PC-3 (cell line): ENCODE measurements around the gene CEP170B. TPM values are rescaled to one million over a fixed set of nuclear protein-coding genes. Genes with fewer than 3 reads are reported as not detected.

Experiments used
- ATAC-seq: fragments of 200-7000 bp; cut with Tn5 transposase; 2 replicates; pipeline ENCODE4 v1.9.1; 2020; ENCODE audit warnings: mild to moderate bottlenecking, moderate library complexity
- BruUV-seq: library from RNA; stranded (reverse); fragments of 400-500 nt; replicated peaks from 2 replicates; lab custom pipeline; 2021; lab: Mats Ljungman, UMichigan
- CTCF ChIA-PET: fragments of 300-600 bp; sonication (Branson Sonifier 250); formaldehyde crosslinking; loops from one replicate; lab custom pipeline; 2022; ENCODE audit warnings: antibody characterized with exemption; lab: Charles Lee
- POLR2A ChIA-PET: fragments of 300-600 bp; sonication (Branson Sonifier 250); formaldehyde crosslinking; loops from one replicate; lab custom pipeline; 2022; ENCODE audit warnings: antibody characterized with exemption; ENCODE audit not compliant: unreplicated experiment; lab: Charles Lee
- DNase-seq: peaks from one replicate; pipeline ENCODE4 v3.0.0-alpha.2; 2015
- H2AFZ ChIP-seq: fragments of 300-600 bp; sonication (generic); 2 replicates; pipeline ENCODE4 v1.6.0; 2016; ENCODE audit warnings: antibody characterized with exemption, low read length
- H3F3A ChIP-seq: fragments of 300-600 bp; sonication (generic); one replicate; pipeline ENCODE4 v1.6.0; 2017; ENCODE audit warnings: antibody characterized with exemption, low read length, control low read depth, mild to moderate bottlenecking; ENCODE audit not compliant: unreplicated experiment
- H3K27ac ChIP-seq: fragments of 300-600 bp; sonication (generic); 2 replicates; pipeline ENCODE4 v1.5.1; 2016; ENCODE audit warnings: mild to moderate bottlenecking, low read length
- H3K27me3 ChIP-seq: fragments of 300-600 bp; sonication (generic); 2 replicates; pipeline ENCODE4 v1.6.1; 2016; ENCODE audit warnings: low read length, mixed read lengths
- H3K36me3 ChIP-seq: fragments of 300-600 bp; sonication (generic); 2 replicates; pipeline ENCODE4 v1.6.1; 2016; ENCODE audit warnings: low read depth, mixed run types, low read length, mixed read lengths
- H3K4me1 ChIP-seq: fragments of 300-600 bp; sonication (generic); 2 replicates; pipeline ENCODE4 v1.5.1; 2016; ENCODE audit warnings: low read length; ENCODE audit not compliant: insufficient read depth
- H3K4me2 ChIP-seq: fragments of 300-600 bp; sonication (generic); 2 replicates; pipeline ENCODE4 v1.6.0; 2016; ENCODE audit warnings: low read length
- H3K4me3 ChIP-seq: fragments of 300-600 bp; sonication (generic); 2 replicates; pipeline ENCODE4 v1.5.1; 2016; ENCODE audit warnings: mild to moderate bottlenecking, low read length, mixed read lengths
- H3K79me2 ChIP-seq: fragments of 300-600 bp; sonication (generic); 2 replicates; pipeline ENCODE4 v1.6.1; 2017; ENCODE audit warnings: low read length, mixed read lengths
- H3K9ac ChIP-seq: fragments of 300-600 bp; sonication (generic); 2 replicates; pipeline ENCODE4 v1.6.0; 2016; ENCODE audit warnings: mild to moderate bottlenecking, low read length
- H3K9me2 ChIP-seq: fragments of 300-600 bp; sonication (generic); replicated peaks from 2 replicates; pipeline ENCODE4 v1.6.1; 2016; ENCODE audit warnings: mixed run types, low read length, mixed read lengths
- H3K9me3 ChIP-seq: fragments of 300-600 bp; sonication (generic); 2 replicates; pipeline ENCODE4 v1.6.1; 2016; ENCODE audit warnings: low read length, mixed read lengths
- H4K20me1 ChIP-seq: fragments of 300-600 bp; sonication (generic); 2 replicates; pipeline ENCODE4 v1.6.1; 2016; ENCODE audit warnings: low read length, mixed read lengths
- CTCF ChIP-seq: fragments of 300-600 bp; sonication (generic); conservative IDR thresholded peaks from 2 replicates; pipeline ENCODE4 v1.5.1; 2017; ENCODE audit warnings: antibody characterized with exemption, low read depth, mild to moderate bottlenecking, low read length
- EZH2 ChIP-seq: fragments of 300-600 bp; sonication (generic); IDR thresholded peaks from one replicate; pipeline ENCODE4 v1.6.1; 2017; ENCODE audit warnings: antibody characterized with exemption, mild to moderate bottlenecking, low read length; ENCODE audit not compliant: unreplicated experiment
- EZH2phosphoT487 ChIP-seq: fragments of 300-600 bp; sonication (generic); IDR thresholded peaks from 2 replicates; pipeline ENCODE4 v1.6.1; 2018; ENCODE audit warnings: mild to moderate bottlenecking, antibody characterized with exemption, low read length, borderline replicate concordance
- intact Hi-C: fragments of 100-400 bp; cut with micrococcal nuclease; formaldehyde crosslinking; loops from 2 replicates; pipeline ENCODE4 v1.9.0; 2023
- total RNA-seq: library from RNA; depleted of rRNA; stranded (reverse); fragments of >200 nt; gene quantifications from 2 replicates; pipeline ENCODE4 v1.2.3, GENCODE V29; 2014

The CEP170B gene
- total RNA-seq, 1 experiment from 2014 or later: 33.2 TPM

DNA sequence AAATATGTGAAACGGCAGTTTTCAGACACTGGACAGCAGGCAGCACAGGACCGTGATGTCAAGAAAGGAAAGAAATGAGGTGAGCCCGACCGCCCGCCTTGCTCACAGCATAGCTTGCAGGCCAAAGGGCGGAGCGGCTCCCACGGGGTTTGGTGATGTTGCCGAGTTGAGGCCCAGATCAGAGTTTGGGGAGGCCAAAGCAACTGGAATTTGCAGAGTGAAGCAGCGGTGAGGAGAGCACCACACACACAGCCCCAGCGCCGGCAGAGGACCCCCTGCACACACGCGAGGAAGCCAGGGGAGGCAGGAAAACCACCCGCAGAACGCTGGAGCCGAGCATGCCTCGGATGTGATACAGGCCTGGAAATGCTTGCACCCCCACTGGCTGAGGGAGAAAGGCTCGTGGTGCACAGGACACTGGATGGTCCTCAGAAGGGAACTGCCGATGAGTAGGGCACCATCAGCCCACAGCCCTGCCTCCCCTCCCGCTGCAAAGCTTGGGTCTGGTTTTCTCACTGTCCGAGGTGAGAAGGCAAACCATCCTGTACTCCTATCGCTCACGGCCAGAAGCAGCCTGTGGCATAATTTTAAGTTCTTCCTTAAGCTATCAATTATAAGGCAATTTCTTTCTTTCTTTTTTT, 33.9 kb downstream of the CEP170B start:
- intact Hi-C loops: no loop called here
- ATAC-seq: no peak
- Histone ChIP-seq H3K79me2 (no peaks in the 10 kb centered on the region), H3K27ac (no peak overlapping the region), H4K20me1 (no peaks in the 10 kb centered on the region), H3K4me2 (no peak overlapping the region), H2AFZ (no peak overlapping the region), H3K9me2 (no peaks in the 10 kb centered on the region), H3K27me3 (peaks cover 4% of the 10 kb centered on the region; the same call in 1 of the 2 replicates), H3K4me1 (no peaks in the 10 kb centered on the region), H3K4me3 (no peak overlapping the region), H3K9ac (no peak overlapping the region), H3K9me3 (no peaks in the 10 kb centered on the region), H3F3A (no peaks in the 10 kb centered on the region), H3K36me3 (no peaks in the 10 kb centered on the region; the same call in 1 of the 2 replicates)
- ChIA-PET CTCF (interaction anchor here (0.6 kb wide), 1 partner anchor 54 kb away, joined by 5 read pairs; no protein-coding TSS in a partner anchor), POLR2A (interaction anchor here (0.6 kb wide), 1 partner anchor 35 kb away, joined by 8 read pairs; no protein-coding TSS in a partner anchor)
- no TSS peak for BruUV-seq
- no peak for TF ChIP-seq EZH2
- TF ChIP-seq CTCF: no peak
- TF ChIP-seq EZH2phosphoT487: no peak
- DNase-seq: no peak

DNA sequence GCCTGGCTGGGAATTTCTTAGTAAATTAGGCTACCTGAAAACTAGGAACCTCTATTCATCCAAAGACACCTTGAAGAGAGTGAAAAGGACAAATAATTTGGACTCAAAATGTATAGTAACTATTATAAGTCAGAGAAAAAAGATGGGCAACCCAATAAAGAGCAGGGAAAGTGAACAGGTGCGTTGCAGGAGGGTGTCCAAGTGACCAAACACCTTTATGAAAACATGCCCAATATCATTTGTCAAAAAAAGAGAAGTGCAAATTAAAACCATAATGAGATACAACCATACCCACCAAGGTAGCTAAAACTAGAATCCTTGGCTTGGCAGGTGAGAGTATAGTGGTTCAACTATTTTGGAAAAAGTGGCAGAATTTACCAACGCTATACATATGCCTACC, 34.7 kb downstream of the CEP170B start:
- no peaks in the 10 kb centered on the region for H3K4me1 ChIP-seq
- no peak overlapping the region for H2AFZ ChIP-seq
- ATAC-seq: no peak
- no peak overlapping the region for H3K27ac ChIP-seq
- intact Hi-C loops: no loop called here
- BruUV-seq: no TSS peak
- peaks cover 7% of the 10 kb centered on the region; the same call in 1 of the 2 replicates for H3K27me3 ChIP-seq
- H3K4me3 ChIP-seq: no peak overlapping the region
- no peaks in the 10 kb centered on the region for H3K36me3 ChIP-seq
- no peaks in the 10 kb centered on the region for H4K20me1 ChIP-seq
- no peaks in the 10 kb centered on the region for H3F3A ChIP-seq
- ChIA-PET CTCF (no interaction called here), POLR2A (no interaction called here)
- H3K79me2 ChIP-seq: no peaks in the 10 kb centered on the region
- DNase-seq: no peak
- no peaks in the 10 kb centered on the region for H3K9me2 ChIP-seq
- no peak for TF ChIP-seq CTCF
- no peak for TF ChIP-seq EZH2phosphoT487
- no peak overlapping the region for H3K4me2 ChIP-seq
- no peaks in the 10 kb centered on the region for H3K9me3 ChIP-seq
- H3K9ac ChIP-seq: no peak overlapping the region
